Endodermal cell (in vitro differentiated cells): ENCODE data around the gene NUBP1. TPM values are rescaled to one million over a fixed set of nuclear protein-coding genes. Genes with fewer than 3 reads are reported as not detected.
"Not testable (repeated sequence)": the region's sequence is repeated elsewhere in the genome, so short reads cannot be mapped to it uniquely, and the experiment has no call there.

ENCODE experiments used
- DNase-seq: peaks from one replicate; pipeline ENCODE4 v3.0.0-alpha.2; 2017
- H3K27ac ChIP-seq: 2 replicates; pipeline ENCODE4 v1.5.1; 2013; ENCODE audit warnings: mild to moderate bottlenecking, low read depth, low read length, moderate library complexity
- H3K27me3 ChIP-seq: 2 replicates; pipeline ENCODE4 v1.6.1; 2013; ENCODE audit warnings: mild to moderate bottlenecking, low read length, moderate library complexity; ENCODE audit not compliant: insufficient read depth, control insufficient read depth, poor library complexity, severe bottlenecking
- H3K36me3 ChIP-seq: 2 replicates; pipeline ENCODE4 v1.7.0; 2013; ENCODE audit warnings: mild to moderate bottlenecking, low read length, moderate library complexity; ENCODE audit not compliant: control insufficient read depth, insufficient read depth
- H3K4me1 ChIP-seq: one replicate; pipeline ENCODE4 v1.7.0; 2013; ENCODE audit warnings: low read length; ENCODE audit not compliant: control insufficient read depth, insufficient read depth
- H3K4me3 ChIP-seq: 2 replicates; pipeline ENCODE4 v1.5.1; 2013; ENCODE audit warnings: mild to moderate bottlenecking, low read length, moderate library complexity
- H3K9ac ChIP-seq: 2 replicates; pipeline ENCODE4 v1.6.1; 2013; ENCODE audit warnings: mild to moderate bottlenecking, low read length, moderate library complexity; ENCODE audit not compliant: poor library complexity, severe bottlenecking; ENCODE audit errors: extremely low read depth
- H3K9me3 ChIP-seq: 2 replicates; pipeline ENCODE4 v1.6.1; 2013; ENCODE audit warnings: mild to moderate bottlenecking, low read length, moderate library complexity; ENCODE audit not compliant: control insufficient read depth
- H3K27ac Mint-ChIP-seq: 2 replicates; pipeline ENCODE4 v1.8.0; 2020; ENCODE audit warnings: mixed read lengths
- H3K27me3 Mint-ChIP-seq: 2 replicates; pipeline ENCODE4 v1.8.0; 2021; ENCODE audit warnings: mild to moderate bottlenecking, mixed read lengths; ENCODE audit not compliant: insufficient read depth
- H3K36me3 Mint-ChIP-seq: 2 replicates; pipeline ENCODE4 v1.8.0; 2020; ENCODE audit warnings: low read depth, mixed read lengths
- H3K4me1 Mint-ChIP-seq: 2 replicates; pipeline ENCODE4 v1.8.0; 2020; ENCODE audit warnings: mixed read lengths
- H3K4me3 Mint-ChIP-seq: 2 replicates; pipeline ENCODE4 v1.8.0; 2020; ENCODE audit warnings: mild to moderate bottlenecking, moderate library complexity, mixed read lengths
- H3K9me3 Mint-ChIP-seq: 2 replicates; pipeline ENCODE4 v1.8.0; 2020; ENCODE audit warnings: mild to moderate bottlenecking, mixed read lengths
- WGBS, 2 experiments: methylation state at CpG; one replicate each; pipeline versions ENCODE4 v1.1.5 to v1.1.7; 2013; ENCODE audit warnings: missing lambda C conversion rate in 2 of 2, mixed read lengths in 1 of 2; ENCODE audit not compliant: insufficient coverage in 1 of 2, insufficient read length in 1 of 2; 5-methylcytosine and 5-hydroxymethylcytosine counted together
- total RNA-seq, 2 donors: library from RNA; stranded (reverse); fragmentation: NEBNext Ultra II Directional in 1 of 2; extraction: Animal tissue kit (Norgen Biotek cat#: 25700) in 1 of 2; gene quantifications; 2 replicates in 1 of 2; 3 replicates in 1 of 2; pipeline ENCODE4 v1.2.1, GENCODE V29; 2021
- TF ChIP-seq, protein P1 (sequence below): fragments of 200-600 bp; sonication (generic); conservative IDR thresholded peaks from 2 replicates; pipeline ENCODE4 v1.5.0; 2021; ENCODE audit warnings: antibody characterized with exemption, mild to moderate bottlenecking

The NUBP1 gene
- total RNA-seq, 2 donors from 2014 or later: 22.4 to 26.3 TPM

DNA sequence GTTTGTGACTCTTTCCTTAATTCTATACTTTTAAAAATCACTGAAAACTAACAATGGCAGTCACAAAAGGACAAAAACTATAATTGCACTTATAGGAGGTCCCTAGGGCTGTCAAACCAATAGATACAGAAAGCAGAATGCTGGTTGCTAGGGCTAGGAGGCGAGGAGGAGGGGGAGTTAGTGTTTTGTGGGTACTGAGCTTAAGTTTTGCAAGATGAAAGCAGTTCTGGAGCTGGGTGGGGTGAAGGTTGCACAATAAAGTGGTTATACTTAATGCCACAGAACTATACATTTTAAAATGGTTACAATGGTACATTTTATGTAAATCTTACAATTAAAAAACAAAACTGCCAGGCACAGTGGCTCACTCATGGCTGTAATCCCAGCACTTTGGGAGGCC lies 27.3 kb downstream of the NUBP1 start:
- H3K9me3 Mint-ChIP-seq: no peaks in the 10 kb centered on the region
- TF ChIP-seq, protein P1, sequence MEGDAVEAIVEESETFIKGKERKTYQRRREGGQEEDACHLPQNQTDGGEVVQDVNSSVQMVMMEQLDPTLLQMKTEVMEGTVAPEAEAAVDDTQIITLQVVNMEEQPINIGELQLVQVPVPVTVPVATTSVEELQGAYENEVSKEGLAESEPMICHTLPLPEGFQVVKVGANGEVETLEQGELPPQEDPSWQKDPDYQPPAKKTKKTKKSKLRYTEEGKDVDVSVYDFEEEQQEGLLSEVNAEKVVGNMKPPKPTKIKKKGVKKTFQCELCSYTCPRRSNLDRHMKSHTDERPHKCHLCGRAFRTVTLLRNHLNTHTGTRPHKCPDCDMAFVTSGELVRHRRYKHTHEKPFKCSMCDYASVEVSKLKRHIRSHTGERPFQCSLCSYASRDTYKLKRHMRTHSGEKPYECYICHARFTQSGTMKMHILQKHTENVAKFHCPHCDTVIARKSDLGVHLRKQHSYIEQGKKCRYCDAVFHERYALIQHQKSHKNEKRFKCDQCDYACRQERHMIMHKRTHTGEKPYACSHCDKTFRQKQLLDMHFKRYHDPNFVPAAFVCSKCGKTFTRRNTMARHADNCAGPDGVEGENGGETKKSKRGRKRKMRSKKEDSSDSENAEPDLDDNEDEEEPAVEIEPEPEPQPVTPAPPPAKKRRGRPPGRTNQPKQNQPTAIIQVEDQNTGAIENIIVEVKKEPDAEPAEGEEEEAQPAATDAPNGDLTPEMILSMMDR: no peak
- no peaks in the 10 kb centered on the region for H3K36me3 ChIP-seq
- H3K27me3 ChIP-seq: no peaks in the 10 kb centered on the region
- no peaks in the 10 kb centered on the region for H3K4me1 ChIP-seq
- H3K9ac ChIP-seq: no peak overlapping the region
- H3K4me3 ChIP-seq: no peak overlapping the region
- H3K4me3 Mint-ChIP-seq: no peak overlapping the region
- no peak overlapping the region for H3K27ac ChIP-seq
- no peak for DNase-seq
- H3K36me3 Mint-ChIP-seq: peaks cover 4% of the 10 kb centered on the region
- no peaks in the 10 kb centered on the region for H3K27me3 Mint-ChIP-seq
- peaks cover 4% of the 10 kb centered on the region for H3K4me1 Mint-ChIP-seq
- H3K27ac Mint-ChIP-seq: no peak overlapping the region
- WGBS, 2 experiments: 86% methylated on average over 1 of the region's 1 CpG; no CpG with 5 or more reads in 1 of the 2 experiments
- H3K9me3 ChIP-seq: no peaks in the 10 kb centered on the region

- H3K36me3 ChIP-seq: no peaks in the 10 kb centered on the region
- no peak overlapping the region for H3K27ac ChIP-seq
- no peak overlapping the region for H3K4me3 ChIP-seq
- H3K4me1 Mint-ChIP-seq: peaks cover 14% of the 10 kb centered on the region
- H3K9me3 ChIP-seq: peaks cover 1% of the 10 kb centered on the region
- H3K4me1 ChIP-seq: no peaks in the 10 kb centered on the region
- H3K36me3 Mint-ChIP-seq: peaks cover 10% of the 10 kb centered on the region
- H3K4me3 Mint-ChIP-seq: no peak overlapping the region
- H3K27me3 ChIP-seq: no peaks in the 10 kb centered on the region
- 93 to 95% methylated on average over 2 to 4 of the region's 4 CpGs for WGBS, 2 experiments
- H3K9ac ChIP-seq: no peak overlapping the region
- TF ChIP-seq, protein P1: no peak
- no peak for DNase-seq
- H3K27me3 Mint-ChIP-seq: no peaks in the 10 kb centered on the region
- H3K9me3 Mint-ChIP-seq: peaks cover 8% of the 10 kb centered on the region
- no peak overlapping the region for H3K27ac Mint-ChIP-seq
Observed at GRCh38 chr16:10776280-10776679, 32.6 kb downstream of the NUBP1 start.

GRCh38 chr16:10776923-10777322 lies 33.3 kb downstream of the NUBP1 start:
- H3K4me1 Mint-ChIP-seq: peaks cover 14% of the 10 kb centered on the region
- 90 to 91% methylated on average over 5 to 6 of the region's 6 CpGs for WGBS, 2 experiments

DNA sequence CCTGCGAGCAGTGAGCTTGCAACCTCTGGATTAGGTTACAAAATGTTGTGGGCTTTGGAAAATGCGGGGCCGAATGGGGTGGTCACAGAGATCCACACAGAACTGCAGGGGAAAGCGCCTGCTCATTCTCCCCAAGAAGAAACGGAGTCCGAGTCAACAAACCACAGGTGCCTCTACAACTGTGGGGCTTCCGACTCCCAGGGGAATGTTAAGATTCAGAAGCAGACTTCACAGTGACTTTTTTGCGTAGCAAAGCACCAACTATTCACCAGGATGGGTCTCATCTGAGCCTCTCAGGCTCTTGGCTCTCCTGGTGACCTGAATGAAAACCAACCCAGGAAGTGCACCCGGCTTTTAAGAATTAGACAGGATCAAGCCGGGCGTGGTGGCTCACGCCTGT lies 33.7 kb downstream of the NUBP1 start:
- no peaks in the 10 kb centered on the region for H3K36me3 ChIP-seq
- Mint-ChIP-seq H3K4me1 (peaks cover 14% of the 10 kb centered on the region), H3K36me3 (peaks cover 14% of the 10 kb centered on the region), H3K27ac (no peak overlapping the region), H3K9me3 (peaks cover 17% of the 10 kb centered on the region), H3K27me3 (no peaks in the 10 kb centered on the region), H3K4me3 (no peak overlapping the region)
- 93 to 94% methylated on average over 12 of the region's 12 CpGs for whole genome bisulfite sequencing, 2 experiments
- H3K9ac ChIP-seq: no peak overlapping the region
- H3K4me3 ChIP-seq: no peak overlapping the region
- H3K27me3 ChIP-seq: no peaks in the 10 kb centered on the region
- DNase-seq: no peak
- peaks cover 10% of the 10 kb centered on the region for H3K9me3 ChIP-seq
- no peak overlapping the region for H3K27ac ChIP-seq
- H3K4me1 ChIP-seq: no peaks in the 10 kb centered on the region
- TF ChIP-seq, protein P1: no peak

More at GRCh38 chr16:10776923-10777322, 33.3 kb downstream of the NUBP1 start:
- not testable (repeated sequence) for H3K4me3 ChIP-seq, H3K9ac ChIP-seq, H3K27ac ChIP-seq, H3K27me3 ChIP-seq, H3K4me1 ChIP-seq, DNase-seq, H3K9me3 ChIP-seq, H3K4me3 Mint-ChIP-seq, H3K27ac Mint-ChIP-seq, H3K36me3 ChIP-seq, H3K27me3 Mint-ChIP-seq
- peaks cover 12% of the 10 kb centered on the region for H3K9me3 Mint-ChIP-seq
- H3K36me3 Mint-ChIP-seq: peaks cover 11% of the 10 kb centered on the region

GRCh38 chr16:10779908-10780307 lies 36.3 kb downstream of the NUBP1 start:
- H3K4me1 Mint-ChIP-seq, H3K4me1 ChIP-seq, H3K4me3 Mint-ChIP-seq, H3K36me3 ChIP-seq, H3K27me3 Mint-ChIP-seq, H3K27ac ChIP-seq, H3K4me3 ChIP-seq, H3K27me3 ChIP-seq, H3K27ac Mint-ChIP-seq, H3K9ac ChIP-seq, DNase-seq: not testable (repeated sequence)
- 98 to 100% methylated on average over 3 to 6 of the region's 6 CpGs for WGBS, 2 experiments
- H3K9me3 ChIP-seq: peaks cover 15% of the 10 kb centered on the region
- peaks cover 24% of the 10 kb centered on the region for H3K9me3 Mint-ChIP-seq
- peaks cover 14% of the 10 kb centered on the region for H3K36me3 Mint-ChIP-seq
